H1 (cell line): ENCODE results near the gene LHCGR. TPM values are rescaled to one million over a fixed set of nuclear protein-coding genes. Genes with fewer than 3 reads are reported as not detected.
A peak's percentile ranks its signal among the peaks of the same experiment; 100 is the strongest.

Experiments
- CTCF ChIA-PET: fragments of 300-600 bp; sonication (Branson Sonifier 250); formaldehyde crosslinking; loops from one replicate; lab custom pipeline; 2021; ENCODE audit not compliant: partially characterized antibody; lab: Charles Lee
- POLR2A ChIA-PET: fragments of 300-600 bp; sonication (Branson Sonifier 250); formaldehyde crosslinking; loops from one replicate; lab custom pipeline; 2021; ENCODE audit warnings: inconsistent platforms; ENCODE audit not compliant: partially characterized antibody; lab: Charles Lee
- DNase-seq, 2 experiments: peaks; one replicate each; pipeline versions ENCODE4 v3.0.0 to v3.0.0-alpha.2; 2010 to 2022; ENCODE audit warnings: low spot score in 2 of 2, low read depth in 1 of 2, mixed read lengths in 1 of 2
- FAIRE-seq: peaks from 2 replicates; lab custom pipeline; 2011; peaks lifted over from hg19 to GRCh38; lab: Jason Lieb, UNC
- H2AFZ ChIP-seq: 2 replicates; pipeline ENCODE4 v1.8.1; 2012; ENCODE audit warnings: low read length, inconsistent platforms
- H2AK5ac ChIP-seq: 2 replicates; pipeline ENCODE4 v1.6.1; 2013; ENCODE audit warnings: low read depth, low read length
- H2BK120ac ChIP-seq: replicated peaks from 2 replicates; pipeline ENCODE3; 2013; ENCODE audit warnings: low read depth, low read length, inconsistent platforms
- H2BK12ac ChIP-seq: 2 replicates; pipeline ENCODE4 v1.6.1; 2013; ENCODE audit warnings: low read depth, low read length
- H2BK15ac ChIP-seq: 2 replicates; pipeline ENCODE4 v1.6.1; 2013; ENCODE audit warnings: low read length
- H2BK20ac ChIP-seq: 2 replicates; pipeline ENCODE4 v1.6.1; 2013; ENCODE audit warnings: low read length
- H2BK5ac ChIP-seq: 2 replicates; pipeline ENCODE4 v1.6.1; 2013; ENCODE audit warnings: low read depth, low read length
- H3K14ac ChIP-seq: 2 replicates; pipeline ENCODE4 v1.6.1; 2013; ENCODE audit warnings: inconsistent platforms; ENCODE audit not compliant: insufficient read length
- H3K18ac ChIP-seq: 2 replicates; pipeline ENCODE4 v1.6.1; 2013; ENCODE audit warnings: low read length; ENCODE audit errors: extremely low read depth
- H3K23ac ChIP-seq: 2 replicates; pipeline ENCODE4 v1.6.1; 2013; ENCODE audit warnings: inconsistent platforms; ENCODE audit not compliant: insufficient read length
- H3K23me2 ChIP-seq: 2 replicates; pipeline ENCODE4 v1.6.1; 2013; ENCODE audit warnings: low read depth, low read length
- H3K27ac ChIP-seq: 2 replicates; pipeline ENCODE4 v1.6.1; 2011; ENCODE audit warnings: low read depth, low read length, inconsistent platforms
- H3K27me3 ChIP-seq, 4 experiments: replicated peaks in 1 of 4; 1 replicate in 1 of 4; 2 replicates in 3 of 4; pipeline versions ENCODE4 v1.6.1 to v1.8.1; 2011 to 2013; ENCODE audit warnings: low read length in 3 of 4, mild to moderate bottlenecking in 3 of 4, inconsistent platforms in 2 of 4, mixed read lengths in 2 of 4, moderate library complexity in 1 of 4; ENCODE audit not compliant: control insufficient read depth in 3 of 4, insufficient read depth in 3 of 4; ENCODE audit errors: extremely low read depth in 1 of 4
- H3K36me3 ChIP-seq, 4 experiments: 2 replicates each; pipeline versions ENCODE4 v1.6.1 to v1.8.1; 2011 to 2013; ENCODE audit warnings: mild to moderate bottlenecking in 4 of 4, low read length in 3 of 4, moderate library complexity in 2 of 4, control low read depth in 1 of 4, inconsistent platforms in 1 of 4; ENCODE audit not compliant: insufficient read depth in 4 of 4, control insufficient read depth in 2 of 4
- H3K4ac ChIP-seq: replicated peaks from 2 replicates; pipeline ENCODE3; 2013; ENCODE audit warnings: low read length, low read depth, mixed read lengths, inconsistent platforms; ENCODE audit not compliant: insufficient read length
- H3K4me1 ChIP-seq, 4 experiments: replicated peaks in 1 of 4; 1 replicate in 1 of 4; 2 replicates in 3 of 4; pipeline versions ENCODE4 v1.6.1 to v1.8.1; 2011 to 2013; ENCODE audit warnings: low read length in 3 of 4, inconsistent platforms in 2 of 4, mixed read lengths in 1 of 4; ENCODE audit not compliant: insufficient read depth in 4 of 4, control insufficient read depth in 3 of 4
- H3K4me2 ChIP-seq, 2 experiments: 2 replicates each; pipeline versions ENCODE4 v1.6.1 to v1.8.1; 2011 to 2013; ENCODE audit warnings: low read depth in 2 of 2, low read length in 2 of 2, control low read depth in 1 of 2, inconsistent platforms in 1 of 2, mild to moderate bottlenecking in 1 of 2; ENCODE audit not compliant: insufficient read depth in 1 of 2
- H3K4me3 ChIP-seq, 4 experiments: fragments of 200-600, 300-600 bp in 1 of 4; sonication (generic), shearing (Covaris generic), sonication (Bioruptor Twin) in 1 of 4; 2 replicates each; pipeline versions ENCODE4 v1.5.1 to v1.8.1; 2011 to 2016; ENCODE audit warnings: low read length in 4 of 4, low read depth in 3 of 4, control low read depth in 2 of 4, inconsistent platforms in 2 of 4, mild to moderate bottlenecking in 2 of 4, mixed read lengths in 1 of 4, moderate library complexity in 1 of 4; ENCODE audit not compliant: insufficient read depth in 2 of 4; ENCODE audit errors: extremely low read depth in 1 of 4
- H3K56ac ChIP-seq: replicated peaks from 2 replicates; pipeline ENCODE3; 2013; ENCODE audit warnings: low read depth, mild to moderate bottlenecking, mixed read lengths, low read length, inconsistent platforms; ENCODE audit not compliant: insufficient read length
- H3K79me1 ChIP-seq: 2 replicates; pipeline ENCODE4 v1.6.1; 2013; ENCODE audit warnings: low read depth, low read length, control low read depth
- H3K79me2 ChIP-seq, 2 experiments: 2 replicates each; pipeline versions ENCODE4 v1.6.1 to v1.8.1; 2012 to 2013; ENCODE audit warnings: low read length in 2 of 2, mild to moderate bottlenecking in 2 of 2, inconsistent platforms in 1 of 2; ENCODE audit not compliant: insufficient read depth in 2 of 2, control insufficient read depth in 1 of 2
- H3K9ac ChIP-seq, 4 experiments: replicated peaks in 1 of 4; 1 replicate in 1 of 4; 2 replicates in 3 of 4; pipeline versions ENCODE4 v1.6.1 to v1.8.1; 2011 to 2013; ENCODE audit warnings: low read depth in 3 of 4, low read length in 3 of 4, control low read depth in 2 of 4, mild to moderate bottlenecking in 2 of 4, moderate library complexity in 2 of 4, inconsistent platforms in 1 of 4; ENCODE audit errors: extremely low read depth in 1 of 4
- H3K9me3 ChIP-seq, 2 experiments: 2 replicates each; pipeline versions ENCODE4 v1.6.1 to v1.8.1; 2012 to 2013; ENCODE audit warnings: mild to moderate bottlenecking in 2 of 2, moderate library complexity in 2 of 2, control low read depth in 1 of 2, inconsistent platforms in 1 of 2, low read depth in 1 of 2, low read length in 1 of 2, mixed read lengths in 1 of 2; ENCODE audit not compliant: insufficient read depth in 2 of 2
- H4K20me1 ChIP-seq, 2 experiments: replicated peaks in 1 of 2; 2 replicates each; pipeline versions ENCODE3 to v1.8.1; 2011 to 2013; ENCODE audit warnings: inconsistent platforms in 2 of 2, low read length in 2 of 2, mild to moderate bottlenecking in 1 of 2; ENCODE audit not compliant: insufficient read depth in 2 of 2, control insufficient read depth in 1 of 2
- H4K5ac ChIP-seq: 2 replicates; pipeline ENCODE4 v1.6.1; 2013; ENCODE audit warnings: low read length, low read depth, mixed read lengths, inconsistent platforms; ENCODE audit not compliant: insufficient read length
- H4K8ac ChIP-seq: 2 replicates; pipeline ENCODE4 v1.8.0; 2013; ENCODE audit warnings: mild to moderate bottlenecking, moderate library complexity, low read length, inconsistent platforms; ENCODE audit not compliant: insufficient read depth; ENCODE audit errors: extremely low read depth
- H4K91ac ChIP-seq: replicated peaks from 2 replicates; pipeline ENCODE3; 2013; ENCODE audit warnings: low read length, mixed read lengths, inconsistent platforms; ENCODE audit not compliant: insufficient read length
- CREB1 ChIP-seq: IDR thresholded peaks from 2 replicates; pipeline ENCODE4 v1.6.1; 2012; ENCODE audit warnings: inconsistent platforms
- EZH2 ChIP-seq: fragments of 200-600 bp; sonication (generic); IDR thresholded peaks from 2 replicates; pipeline ENCODE4 v1.7.1; 2012; ENCODE audit warnings: low read depth, mild to moderate bottlenecking, moderate library complexity, low read length, inconsistent platforms; ENCODE audit not compliant: severe bottlenecking
- HDAC6 ChIP-seq: IDR thresholded peaks from one replicate; pipeline ENCODE4 v1.7.1; 2012; ENCODE audit warnings: low read depth, mild to moderate bottlenecking, inconsistent platforms, low read length, moderate library complexity
- KDM5A ChIP-seq: fragments of 200-600 bp; IDR thresholded peaks from 2 replicates; pipeline ENCODE4 v1.7.1; 2012; ENCODE audit warnings: mild to moderate bottlenecking, low read length, inconsistent platforms, mixed read lengths
- MAFK ChIP-seq: IDR thresholded peaks from 2 replicates; pipeline ENCODE4 v1.6.1; 2012; ENCODE audit warnings: low read depth, mild to moderate bottlenecking, improper control_type of control experiment, low read length
- PHF8 ChIP-seq: fragments of 200-600 bp; sonication (generic); conservative IDR thresholded peaks from 2 replicates; pipeline ENCODE4 v1.7.1; 2012; ENCODE audit warnings: low read depth, mild to moderate bottlenecking, inconsistent platforms, low read length, moderate library complexity
- POLR2A ChIP-seq, 2 experiments: IDR thresholded peaks; 1 replicate in 1 of 2; 2 replicates in 1 of 2; pipeline ENCODE4 v1.6.1; 2011; ENCODE audit warnings: low read depth in 2 of 2, low read length in 2 of 2, mild to moderate bottlenecking in 2 of 2; ENCODE audit errors: control extremely low read depth in 1 of 2
- WGBS, 2 experiments: shearing (Covaris generic) in 1 of 2; methylation state at CpG; one replicate each; pipeline versions ENCODE4 v1.1.6 to v1.1.7; 2013 to 2015; ENCODE audit warnings: low lambda C conversion rate in 2 of 2, mixed read lengths in 2 of 2, inconsistent platforms in 1 of 2, low coverage in 1 of 2, missing lambda C conversion rate in 1 of 2; ENCODE audit not compliant: insufficient replicate concordance in 2 of 2, insufficient coverage in 1 of 2, insufficient read length in 1 of 2; ENCODE audit errors: extremely low coverage in 1 of 2, missing lambda C conversion rate in 1 of 2; 5-methylcytosine and 5-hydroxymethylcytosine counted together
- polyA plus RNA-seq, 7 experiments: library from polyadenylated mRNA; depleted of rRNA in 3 of 7; stranded (reverse) in 5 of 7; unstranded in 2 of 7; fragments of >200 nt in 5 of 7; fragments of 200-250 nt in 2 of 7; gene quantifications; 1 replicate in 5 of 7; 2 replicates in 1 of 7; 4 replicates in 1 of 7; pipeline versions ENCODE4 v1.2.1 to v1.2.3, GENCODE V29; 2011 to 2013; ENCODE audit warnings: missing spikeins in 2 of 7, mixed read lengths in 2 of 7
- total RNA-seq: library from RNA; stranded (reverse); fragmentation: NEBNext Ultra II Directional; extraction: Animal tissue kit (Norgen Biotek cat#: 25700); gene quantifications from 2 replicates; pipeline ENCODE4 v1.2.1, GENCODE V29; 2021

LHCGR gene
- total and polyA plus RNA-seq, 2 of the 8 experiments (the other 6 are each of a cell fraction or from before 2014, with no cell fraction given): 0.30 to 0.73 TPM

DNA sequence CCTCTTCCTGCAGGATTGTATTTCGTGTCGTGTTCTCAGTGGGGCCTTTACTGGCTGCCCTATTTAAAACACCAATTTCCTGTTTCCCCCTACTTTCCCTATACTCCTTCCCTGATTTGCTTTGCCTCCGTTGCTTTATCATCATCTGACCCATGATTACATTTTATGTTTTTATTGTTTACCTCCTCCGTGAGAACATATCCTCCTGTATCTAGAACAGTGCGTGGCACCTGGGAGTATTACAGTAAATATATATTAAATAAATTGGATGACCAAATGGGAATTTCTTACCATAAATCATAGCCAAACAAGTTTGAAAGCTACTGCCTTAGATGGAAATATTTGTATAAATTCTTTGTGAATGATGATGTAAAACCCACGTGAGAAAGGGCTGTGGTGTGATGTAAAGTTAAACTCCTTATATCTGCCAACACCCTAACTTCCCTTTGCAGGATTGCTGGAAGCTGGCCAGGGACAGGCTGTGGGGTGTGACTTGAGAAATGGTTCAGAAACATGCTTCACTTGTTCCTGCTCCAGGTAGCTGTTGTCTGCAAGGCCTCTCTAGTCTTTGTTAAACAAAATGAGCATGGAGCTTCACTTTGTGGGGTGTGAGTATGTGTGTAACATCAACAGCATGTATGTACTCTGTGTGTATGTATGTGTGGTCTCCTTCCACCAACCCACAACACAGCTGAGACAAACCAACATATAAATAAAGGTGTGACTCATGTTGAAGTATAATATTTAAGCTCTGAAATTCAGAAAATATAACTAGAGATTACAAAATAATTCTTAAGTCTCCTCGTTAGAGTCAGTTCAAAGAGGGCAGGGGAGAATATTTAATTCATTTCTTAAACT lies 40.3 kb downstream of the LHCGR start:
- no peak overlapping the region for H4K91ac ChIP-seq
- ChIA-PET POLR2A (no interaction called here), CTCF (interaction anchor here (0.6 to 3.3 kb wide), 4 partner anchors 8 to 1373 kb away, joined by 3 to 16 read pairs (median 5); no protein-coding TSS in a partner anchor)
- TF ChIP-seq PHF8: no peak
- no peak for TF ChIP-seq POLR2A (IDR thresholded peaks at IDR 0.05; ENCODE audit: control extremely low read depth in 1 of 2, low read depth in 2 of 2, low read length in 2 of 2)
- no peak for TF ChIP-seq HDAC6
- TF ChIP-seq MAFK: no peak
- TF ChIP-seq CREB1: no peak
- no peak for TF ChIP-seq KDM5A
- no peak for TF ChIP-seq EZH2
- H2AFZ ChIP-seq: peak overlapping the region; percentile 83; the same call in 1 of the 2 replicates
- H3K4ac ChIP-seq: no peak overlapping the region
- no peaks in the 10 kb centered on the region for H3K79me1 ChIP-seq
- H3K9ac ChIP-seq: no peak overlapping the region
- no peak overlapping the region for H2BK15ac ChIP-seq
- no peak overlapping the region for H2BK12ac ChIP-seq
- H4K20me1 ChIP-seq: no peaks in the 10 kb centered on the region
- no peak overlapping the region for H4K5ac ChIP-seq
- H3K79me2 ChIP-seq: no peaks in the 10 kb centered on the region
- no peak overlapping the region for H3K27ac ChIP-seq
- no peak overlapping the region for H3K23ac ChIP-seq
- no peak overlapping the region for H2BK5ac ChIP-seq
- 81% methylated on average over 7 of the region's 7 CpGs; no CpG with 5 or more reads in 1 of the 2 experiments for WGBS, 2 experiments
- no peak overlapping the region for H3K14ac ChIP-seq
- H3K18ac ChIP-seq: no peak overlapping the region
- H2AK5ac ChIP-seq: no peak overlapping the region
- H3K27me3 ChIP-seq: no peaks in the 10 kb centered on the region
- H3K9me3 ChIP-seq: no peaks in the 10 kb centered on the region
- no peak overlapping the region for H2BK120ac ChIP-seq
- FAIRE-seq (no peak), DNase-seq (no peak)
- no peak overlapping the region for H2BK20ac ChIP-seq
- H4K8ac ChIP-seq: no peak overlapping the region
- H3K4me1 ChIP-seq: peaks cover 0 to 5% (median 1%) of the 10 kb centered on the region in 4 experiments; a peak in 2 of 7 replicates
- H3K36me3 ChIP-seq: no peaks in the 10 kb centered on the region
- no peak overlapping the region for H3K4me2 ChIP-seq
- H3K4me3 ChIP-seq: no peak overlapping the region
- H3K23me2 ChIP-seq: no peaks in the 10 kb centered on the region
- H3K56ac ChIP-seq: no peak overlapping the region
